ENCODE data around the gene ZNF254.
"Not testable (repeated sequence)": the region's sequence is repeated elsewhere in the genome, so short reads cannot be mapped to it uniquely, and the experiment has no call there.

The ZNF254 gene

GRCh38 chr19:24073807-24074206 lies 13.2 kb upstream of the ZNF254 start:
- no peak for DNase-seq

- DNase-seq = no peak
Observed at GRCh38 chr19:24074720-24075454, 12.1 kb upstream of the ZNF254 start.

GRCh38 chr19:24075530-24075929 lies 11.5 kb upstream of the ZNF254 start:
- not testable (repeated sequence) for DNase-seq

- DNase-seq = no peak
Observed at GRCh38 chr19:24078680-24079079, 8.3 kb upstream of the ZNF254 start.

GRCh38 chr19:24081056-24081455 lies 5.9 kb upstream of the ZNF254 start:
- DNase-seq = no peak

- DNase-seq = no peak
Observed at GRCh38 chr19:24098359-24098758, 11.4 kb downstream of the ZNF254 start.

- no peak for DNase-seq
Observed at GRCh38 chr19:24099829-24100228, 12.8 kb downstream of the ZNF254 start.

- not testable (repeated sequence) for DNase-seq
Observed at GRCh38 chr19:24100597-24100996, 13.6 kb downstream of the ZNF254 start.

GRCh38 chr19:24101459-24102115 lies 14.6 kb downstream of the ZNF254 start:
- DNase-seq = no peak

- DNase-seq = no peak
Observed at GRCh38 chr19:24127601-24128000, 40.6 kb downstream of the ZNF254 start.

- peak; percentile 33 for DNase-seq
Observed at GRCh38 chr19:24140099-24140498, 53.1 kb downstream of the ZNF254 start.

GRCh38 chr19:24140591-24140990 lies 53.6 kb downstream of the ZNF254 start:
- DNase-seq = no peak

GRCh38 chr19:24141612-24142011 lies 54.6 kb downstream of the ZNF254 start:
- DNase-seq = no peak

GRCh38 chr19:24142771-24143170 lies 55.8 kb downstream of the ZNF254 start:
- no peak for DNase-seq

- DNase-seq = peak; percentile 2
Observed at GRCh38 chr19:24159707-24160106, 72.7 kb downstream of the ZNF254 start.

GRCh38 chr19:24166055-24166454 lies 79.1 kb downstream of the ZNF254 start:
- DNase-seq = no peak

- DNase-seq = no peak
Observed at GRCh38 chr19:24173882-24174281, 86.9 kb downstream of the ZNF254 start.

GRCh38 chr19:24177686-24178085 lies 90.7 kb downstream of the ZNF254 start:
- no peak for DNase-seq

- DNase-seq = no peak
Observed at GRCh38 chr19:24178207-24178606, 91.2 kb downstream of the ZNF254 start.

Measured in SHP77 treated with DMSO at 0.1 percent for 48 hours (cell line).